ENCODE results near the gene COL13A1.

- TF ChIP-seq CTCF (IDR thresholded peaks at IDR 0.05) = no peak
- no peak for TF ChIP-seq POLR2A (IDR thresholded peaks at IDR 0.05)
These were observed 44.0 kb downstream of the COL13A1 start for GRCh38 chr10:69845574-69846292.
